ENCODE data around the gene KRIT1. TPM values are rescaled to one million over a fixed set of nuclear protein-coding genes. Genes with fewer than 3 reads are reported as not detected.

The KRIT1 gene
- total RNA-seq, 1 donor from 2014 or later, result 30.7 TPM

DNA sequence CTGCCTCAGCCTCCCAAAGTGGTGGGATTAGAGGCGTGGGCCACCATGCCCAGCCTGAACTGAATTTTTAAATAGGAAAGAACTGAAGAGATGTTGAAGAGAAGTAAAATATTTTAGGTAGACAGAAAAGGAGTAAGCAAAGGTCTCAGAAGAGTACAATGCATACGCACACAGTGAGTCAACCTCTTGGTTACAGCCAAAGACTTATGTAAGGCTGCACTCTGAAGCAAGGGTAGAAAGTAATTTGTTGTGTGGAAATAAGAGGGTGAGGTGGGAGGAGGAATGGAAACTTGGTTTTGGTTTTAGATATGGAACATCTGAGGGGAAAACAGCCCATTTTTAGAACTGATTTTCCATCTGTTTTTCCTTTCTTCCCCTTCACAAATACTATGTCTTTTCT is 17.6 kb downstream of the KRIT1 start:
- H3K27me3 ChIP-seq (ENCODE audit: low read depth), result no peaks in the 10 kb centered on the region
- H3K4me3 ChIP-seq, result no peak overlapping the region
- TF ChIP-seq, protein P1, sequence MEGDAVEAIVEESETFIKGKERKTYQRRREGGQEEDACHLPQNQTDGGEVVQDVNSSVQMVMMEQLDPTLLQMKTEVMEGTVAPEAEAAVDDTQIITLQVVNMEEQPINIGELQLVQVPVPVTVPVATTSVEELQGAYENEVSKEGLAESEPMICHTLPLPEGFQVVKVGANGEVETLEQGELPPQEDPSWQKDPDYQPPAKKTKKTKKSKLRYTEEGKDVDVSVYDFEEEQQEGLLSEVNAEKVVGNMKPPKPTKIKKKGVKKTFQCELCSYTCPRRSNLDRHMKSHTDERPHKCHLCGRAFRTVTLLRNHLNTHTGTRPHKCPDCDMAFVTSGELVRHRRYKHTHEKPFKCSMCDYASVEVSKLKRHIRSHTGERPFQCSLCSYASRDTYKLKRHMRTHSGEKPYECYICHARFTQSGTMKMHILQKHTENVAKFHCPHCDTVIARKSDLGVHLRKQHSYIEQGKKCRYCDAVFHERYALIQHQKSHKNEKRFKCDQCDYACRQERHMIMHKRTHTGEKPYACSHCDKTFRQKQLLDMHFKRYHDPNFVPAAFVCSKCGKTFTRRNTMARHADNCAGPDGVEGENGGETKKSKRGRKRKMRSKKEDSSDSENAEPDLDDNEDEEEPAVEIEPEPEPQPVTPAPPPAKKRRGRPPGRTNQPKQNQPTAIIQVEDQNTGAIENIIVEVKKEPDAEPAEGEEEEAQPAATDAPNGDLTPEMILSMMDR (IDR thresholded peaks at IDR 0.05; ENCODE audit: borderline replicate concordance), result no peak
- no peaks in the 10 kb centered on the region for H3K4me1 ChIP-seq
- H3K9me3 ChIP-seq (replicated peaks), result peaks cover 7% of the 10 kb centered on the region
- peaks cover 90% of the 10 kb centered on the region for H3K36me3 ChIP-seq
- intact Hi-C loops (cut with micrococcal nuclease), result no loop called here
- DNase-seq, result no peak
- H3K27ac ChIP-seq (replicated peaks), result no peak overlapping the region

DNA sequence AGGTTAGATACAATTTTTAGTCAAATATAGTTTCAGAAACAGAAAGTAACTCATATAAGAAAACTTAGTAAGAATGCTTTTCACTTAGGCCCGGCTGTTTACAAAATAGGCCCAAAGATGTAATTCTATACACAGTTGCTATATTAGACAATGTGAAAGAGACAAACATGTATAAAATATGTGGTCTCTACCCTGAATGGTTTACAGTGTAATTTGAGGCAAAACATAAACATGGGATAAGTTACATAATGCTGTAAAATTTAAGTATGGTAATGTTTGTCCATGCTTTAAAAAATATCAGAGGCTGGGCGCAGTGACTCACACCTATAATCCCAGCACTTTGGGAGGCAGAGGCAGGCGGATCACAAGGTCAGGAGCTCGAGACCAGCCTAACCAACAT is 18.7 kb downstream of the KRIT1 start:
- Histone ChIP-seq H3K4me1 (no peaks in the 10 kb centered on the region), H3K27me3 (ENCODE audit: low read depth) (no peaks in the 10 kb centered on the region), H3K4me3 (no peak overlapping the region), H3K9me3 (replicated peaks) (peaks cover 7% of the 10 kb centered on the region), H3K27ac (replicated peaks) (no peak overlapping the region), H3K36me3 (peaks cover 90% of the 10 kb centered on the region)
- no peak for DNase-seq
- TF ChIP-seq, protein P1 (IDR thresholded peaks at IDR 0.05; ENCODE audit: borderline replicate concordance), result no peak
- intact Hi-C loops (cut with micrococcal nuclease), result no loop called here

DNA sequence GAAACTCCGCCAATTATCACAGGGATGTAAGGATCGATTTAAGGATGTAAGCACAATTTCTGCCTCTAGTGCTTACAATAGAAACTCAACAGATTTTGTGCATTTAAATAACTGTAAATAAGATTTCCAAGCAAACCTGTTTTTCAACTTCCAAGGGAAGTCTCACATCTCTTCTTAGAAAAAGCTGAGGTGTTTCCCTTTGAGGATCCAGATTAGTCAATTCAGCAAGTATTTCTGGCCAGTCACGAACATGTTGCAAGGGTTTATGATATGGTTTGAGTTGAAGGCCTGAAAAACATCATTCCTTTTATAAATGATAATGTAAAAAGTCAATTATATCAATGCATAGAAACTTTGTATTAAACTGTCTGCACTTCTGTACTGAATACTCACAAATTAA is 23.9 kb downstream of the KRIT1 start:
- no peak overlapping the region for H3K27ac ChIP-seq (replicated peaks)
- intact Hi-C loops (cut with micrococcal nuclease), result no loop called here
- no peaks in the 10 kb centered on the region for H3K4me1 ChIP-seq
- DNase-seq, result no peak
- peaks cover 99% of the 10 kb centered on the region for H3K36me3 ChIP-seq
- no peak overlapping the region for H3K4me3 ChIP-seq
- H3K27me3 ChIP-seq (ENCODE audit: low read depth), result no peaks in the 10 kb centered on the region
- no peaks in the 10 kb centered on the region for H3K9me3 ChIP-seq (replicated peaks)
- TF ChIP-seq, protein P1 (IDR thresholded peaks at IDR 0.05; ENCODE audit: borderline replicate concordance), result no peak

DNA sequence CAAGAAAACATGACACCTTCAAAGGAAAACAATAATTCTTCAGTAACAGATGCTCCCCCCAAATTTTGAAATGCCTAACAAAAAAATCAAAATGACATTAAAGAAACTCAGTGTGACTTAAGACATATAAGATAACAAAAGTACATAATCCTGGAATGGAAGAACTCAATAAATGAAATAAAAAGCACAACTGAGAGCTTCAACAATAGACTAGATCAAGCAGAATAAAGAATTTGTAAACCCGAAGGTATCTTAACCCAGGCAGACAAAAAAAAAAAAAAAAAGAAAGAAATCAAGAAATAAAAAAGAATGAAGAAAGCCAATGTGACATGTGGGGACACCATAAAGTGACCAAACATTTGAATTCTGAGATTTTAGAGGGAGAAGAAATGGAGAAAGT is 39.0 kb downstream of the KRIT1 start:
- Histone ChIP-seq H3K9me3 (replicated peaks) (peaks cover 17% of the 10 kb centered on the region), H3K27ac (replicated peaks) (no peak overlapping the region), H3K27me3 (ENCODE audit: low read depth) (no peaks in the 10 kb centered on the region), H3K36me3 (peaks cover 99% of the 10 kb centered on the region), H3K4me1 (no peaks in the 10 kb centered on the region), H3K4me3 (no peak overlapping the region)
- TF ChIP-seq, protein P1 (IDR thresholded peaks at IDR 0.05; ENCODE audit: borderline replicate concordance), result no peak
- intact Hi-C loops (cut with micrococcal nuclease), result no loop called here
- DNase-seq, result no peak

DNA sequence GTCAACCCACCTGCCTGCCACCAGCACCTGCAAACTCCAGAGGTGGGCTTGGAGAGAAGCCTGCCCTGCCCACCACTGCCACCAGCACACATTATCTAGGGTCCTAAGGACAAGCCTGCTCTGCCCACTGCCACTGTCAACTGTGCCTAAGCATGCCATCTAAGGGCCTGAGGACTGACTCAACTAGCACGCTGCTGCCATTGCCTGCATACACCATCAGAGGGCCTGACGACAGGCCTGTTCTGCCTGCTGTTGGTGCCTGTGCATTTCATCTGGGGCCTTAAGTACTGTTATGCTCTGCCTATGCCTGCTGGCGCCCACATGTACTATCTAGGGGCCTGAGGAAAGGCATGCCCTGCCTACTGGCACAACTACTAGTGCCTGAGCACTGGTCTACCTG is 39.7 kb downstream of the KRIT1 start:
- TF ChIP-seq, protein P1 (IDR thresholded peaks at IDR 0.05; ENCODE audit: borderline replicate concordance), result no peak
- H3K27me3 ChIP-seq (ENCODE audit: low read depth), result no peaks in the 10 kb centered on the region
- DNase-seq, result no peak
- intact Hi-C loops (cut with micrococcal nuclease), result no loop called here
- peaks cover 97% of the 10 kb centered on the region for H3K36me3 ChIP-seq
- H3K4me3 ChIP-seq, result no peak overlapping the region
- no peaks in the 10 kb centered on the region for H3K4me1 ChIP-seq
- H3K9me3 ChIP-seq (replicated peaks), result peaks cover 17% of the 10 kb centered on the region
- H3K27ac ChIP-seq (replicated peaks), result no peak overlapping the region

DNA sequence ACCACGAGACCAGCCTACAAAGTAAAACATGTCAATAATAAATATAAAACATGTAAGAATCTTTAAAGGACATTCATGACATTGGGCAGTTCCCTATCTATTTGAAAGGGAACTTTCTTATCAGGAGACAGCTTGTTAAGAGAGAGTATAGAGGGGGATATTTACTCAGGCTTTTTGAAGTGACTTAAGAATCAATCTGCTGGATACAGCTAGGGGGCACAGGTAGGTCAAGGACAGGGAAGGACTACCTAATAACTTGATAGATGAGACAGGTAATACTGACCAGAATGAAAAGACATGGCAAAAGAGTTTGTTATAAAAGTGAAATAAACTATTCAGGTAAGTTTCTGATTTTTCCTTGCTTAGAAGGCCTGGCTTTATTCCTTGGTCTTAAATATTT is 44.9 kb downstream of the KRIT1 start:
- no peak for DNase-seq
- Histone ChIP-seq H3K9me3 (replicated peaks) (no peaks in the 10 kb centered on the region), H3K27me3 (ENCODE audit: low read depth) (no peaks in the 10 kb centered on the region), H3K27ac (replicated peaks) (no peak overlapping the region), H3K4me3 (no peak overlapping the region), H3K36me3 (peaks cover 72% of the 10 kb centered on the region), H3K4me1 (no peaks in the 10 kb centered on the region)
- TF ChIP-seq, protein P1 (IDR thresholded peaks at IDR 0.05; ENCODE audit: borderline replicate concordance), result no peak
- intact Hi-C loops (cut with micrococcal nuclease), result no loop called here
